HEK293 (cell line): Measurements from ENCODE around the gene SECTM1.

ENCODE experiments used
- CTCF ChIA-PET: fragments of 350-600 bp; formaldehyde crosslinking; extraction: SDS; loops from one replicate; lab custom pipeline; 2021; ENCODE audit warnings: antibody characterized with exemption; lab: Yijun Ruan, JAX
- POLR2A ChIA-PET: fragments of 300-600 bp; formaldehyde crosslinking; extraction: SDS; loops from one replicate; lab custom pipeline; 2020; ENCODE audit warnings: antibody characterized with exemption, inconsistent platforms; lab: Yijun Ruan, JAX
- H3K27ac ChIP-seq: fragments of 200-500 bp; sonication (Bioruptor generic); 2 replicates; pipeline ENCODE4 v1.5.1; 2014; ENCODE audit warnings: low read depth, low read length, control low read depth, inconsistent platforms; ENCODE audit errors: extremely low read depth
- H3K36me3 ChIP-seq, 2 experiments: fragments of 200-500 bp in 1 of 2; sonication (Bioruptor generic) in 1 of 2; 1 replicate in 1 of 2; 2 replicates in 1 of 2; pipeline ENCODE4 v1.5.1; 2014 to 2017; ENCODE audit warnings: inconsistent platforms in 2 of 2, low read length in 2 of 2; ENCODE audit not compliant: control insufficient read depth in 2 of 2, insufficient read depth in 1 of 2
- H3K4me1 ChIP-seq: fragments of 200-500 bp; sonication (Bioruptor generic); 2 replicates; pipeline ENCODE4 v1.5.1; 2014; ENCODE audit warnings: mild to moderate bottlenecking, low read length, inconsistent platforms; ENCODE audit not compliant: control insufficient read depth, insufficient read depth
- H3K4me3 ChIP-seq: 2 replicates; pipeline ENCODE4 v1.5.1; 2011; ENCODE audit warnings: low read depth, mild to moderate bottlenecking, control low read depth, low read length, moderate library complexity
- H3K9me3 ChIP-seq: fragments of 200-500 bp; sonication (Bioruptor generic); 2 replicates; pipeline ENCODE4 v1.5.1; 2014; ENCODE audit warnings: low read depth, low read length, inconsistent platforms; ENCODE audit not compliant: control insufficient read depth, insufficient read depth
- BCL6B ChIP-seq: fragments of 450-650 bp; formaldehyde crosslinking; IDR thresholded peaks from 2 replicates; pipeline ENCODE4 v1.5.1; 2017; ENCODE audit warnings: missing biosample characterization, missing genetic modification characterization
- OVOL3 ChIP-seq: fragments of 450-650 bp; formaldehyde crosslinking; IDR thresholded peaks from 2 replicates; pipeline ENCODE4 v1.5.1; 2016; ENCODE audit warnings: missing biosample characterization, missing genetic modification characterization
- PATZ1 ChIP-seq: fragments of 450-650 bp; formaldehyde crosslinking; IDR thresholded peaks from 2 replicates; pipeline ENCODE4 v1.5.1; 2016; ENCODE audit warnings: missing biosample characterization, missing genetic modification characterization
- ZBTB21 ChIP-seq: fragments of 450-650 bp; formaldehyde crosslinking; IDR thresholded peaks from 2 replicates; pipeline ENCODE4 v1.5.1; 2017; ENCODE audit warnings: missing biosample characterization, missing genetic modification characterization
- ZFHX2 ChIP-seq: fragments of 450-650 bp; formaldehyde crosslinking; conservative IDR thresholded peaks from 2 replicates; pipeline ENCODE4 v1.5.1; 2016; ENCODE audit warnings: missing biosample characterization, missing genetic modification characterization
- ZIC2 ChIP-seq: fragments of 450-650 bp; formaldehyde crosslinking; IDR thresholded peaks from 2 replicates; pipeline ENCODE4 v1.5.1; 2016; ENCODE audit warnings: missing biosample characterization, missing genetic modification characterization
- ZNF155 ChIP-seq: fragments of 450-650 bp; formaldehyde crosslinking; IDR thresholded peaks from 2 replicates; pipeline ENCODE4 v1.5.1; 2016; ENCODE audit warnings: missing biosample characterization, missing genetic modification characterization
- ZNF223 ChIP-seq: fragments of 450-650 bp; formaldehyde crosslinking; IDR thresholded peaks from 2 replicates; pipeline ENCODE4 v1.5.1; 2016; ENCODE audit warnings: missing biosample characterization, missing genetic modification characterization
- ZNF398 ChIP-seq: fragments of 450-650 bp; formaldehyde crosslinking; IDR thresholded peaks from 2 replicates; pipeline ENCODE4 v1.5.1; 2017; ENCODE audit warnings: missing biosample characterization, missing genetic modification characterization
- ZNF416 ChIP-seq: fragments of 450-650 bp; formaldehyde crosslinking; IDR thresholded peaks from 2 replicates; pipeline ENCODE4 v1.5.1; 2016; ENCODE audit warnings: missing biosample characterization, missing genetic modification characterization
- ZNF707 ChIP-seq: fragments of 450-650 bp; formaldehyde crosslinking; IDR thresholded peaks from 2 replicates; pipeline ENCODE4 v1.5.1; 2016; ENCODE audit warnings: missing biosample characterization, missing genetic modification characterization
- ZNF776 ChIP-seq: fragments of 450-650 bp; formaldehyde crosslinking; IDR thresholded peaks from 2 replicates; pipeline ENCODE4 v1.5.0; 2017; ENCODE audit warnings: missing biosample characterization, missing genetic modification characterization, borderline replicate concordance

Gene SECTM1

GRCh38 chr17:82304826-82305726 is 28.5 kb downstream of the SECTM1 start:
- Histone ChIP-seq H3K36me3 (no peaks in the 10 kb centered on the region), H3K9me3 (no peaks in the 10 kb centered on the region), H3K4me3 (no peak overlapping the region), H3K4me1 (no peaks in the 10 kb centered on the region; the same call in 1 of the 2 replicates), H3K27ac (no peak overlapping the region)
- POLR2A ChIA-PET: interaction anchor here (3.3 kb wide), 1 partner anchor 13 kb away, joined by 14 read pairs; no protein-coding TSS in a partner anchor
- CTCF ChIA-PET: interaction anchor here (1.0 to 1.1 kb wide), 2 partner anchors 16 to 111 kb away, joined by 3 to 6 read pairs; no protein-coding TSS in a partner anchor
- TF ChIP-seq ZBTB21 (tag by site-specific recombination) (no peak), ZIC2 (tag by site-specific recombination) (peak; percentile 66)

- TF ChIP-seq OVOL3 (tag by site-specific recombination) (no peak), ZNF398 (tag by site-specific recombination) (0 out of 2 replicates have a peak, but pooled peaks have one; percentile 16), ZNF776 (tag by site-specific recombination) (no peak), ZNF155 (tag by site-specific recombination) (no peak), ZNF707 (no peak), PATZ1 (tag by site-specific recombination) (peak; percentile 18; the same call in 1 of the 2 replicates), ZNF416 (tag by site-specific recombination) (no peak)
- Histone ChIP-seq H3K4me3 (no peak overlapping the region), H3K27ac (no peak overlapping the region), H3K9me3 (no peaks in the 10 kb centered on the region), H3K36me3 (no peaks in the 10 kb centered on the region), H3K4me1 (no peaks in the 10 kb centered on the region; the same call in 1 of the 2 replicates)
- CTCF ChIA-PET: interaction anchor here (0.5 to 1.7 kb wide), 4 partner anchors 10 to 112 kb away, joined by 3 to 4 read pairs (median 4); no protein-coding TSS in a partner anchor
- POLR2A ChIA-PET: interaction anchor here (0.8 to 3.3 kb wide), 3 partner anchors 12 to 31 kb away, joined by 3 to 14 read pairs (median 3); no protein-coding TSS in a partner anchor
Observed at GRCh38 chr17:82303944-82304808, 29.4 kb downstream of the SECTM1 start.

- ChIA-PET POLR2A (interaction anchor here (0.5 to 3.3 kb wide), 4 partner anchors 11 to 373 kb away, joined by 3 to 14 read pairs (median 4); no protein-coding TSS in a partner anchor), CTCF (interaction anchor here (0.5 to 1.7 kb wide), 8 partner anchors 10 to 122 kb away, joined by 3 to 4 read pairs (median 3); no protein-coding TSS in a partner anchor)
- H3K36me3 ChIP-seq: no peaks in the 10 kb centered on the region
- peaks cover 2% of the 10 kb centered on the region; the same call in 1 of the 2 replicates for H3K4me1 ChIP-seq
- H3K27ac ChIP-seq: no peak overlapping the region
- H3K4me3 ChIP-seq: no peak overlapping the region
- TF ChIP-seq ZNF223 (tag by site-specific recombination) (no peak), ZFHX2 (tag by site-specific recombination) (peak; percentile 35; the same call in 1 of the 2 replicates), BCL6B (tag by site-specific recombination) (no peak)
- no peaks in the 10 kb centered on the region for H3K9me3 ChIP-seq
Observed at GRCh38 chr17:82302991-82303943, 30.3 kb downstream of the SECTM1 start.
